H1 (cell line): Measurements from ENCODE around the gene ALPK3. TPM values are rescaled to one million over a fixed set of nuclear protein-coding genes. Genes with fewer than 3 reads are reported as not detected.

Experiments used
- SP1 ChIP-seq: IDR thresholded peaks from 2 replicates; pipeline ENCODE4 v1.6.1; 2011; ENCODE audit warnings: low read depth, low read length
- TAF1 ChIP-seq: IDR thresholded peaks from 2 replicates; pipeline ENCODE4 v1.6.1; 2011; ENCODE audit warnings: mild to moderate bottlenecking, low read depth, low read length
- TEAD4 ChIP-seq: IDR thresholded peaks from 2 replicates; pipeline ENCODE4 v1.6.1; 2012; ENCODE audit warnings: low read depth, low read length, inconsistent platforms, mixed read lengths
- polyA plus RNA-seq, 7 experiments: library from polyadenylated mRNA; depleted of rRNA in 3 of 7; stranded (reverse) in 5 of 7; unstranded in 2 of 7; fragments of >200 nt in 5 of 7; fragments of 200-250 nt in 2 of 7; gene quantifications; 1 replicate in 5 of 7; 2 replicates in 1 of 7; 4 replicates in 1 of 7; pipeline versions ENCODE4 v1.2.1 to v1.2.3, GENCODE V29; 2011 to 2013; ENCODE audit warnings: missing spikeins in 2 of 7, mixed read lengths in 2 of 7
- total RNA-seq: library from RNA; stranded (reverse); fragmentation: NEBNext Ultra II Directional; extraction: Animal tissue kit (Norgen Biotek cat#: 25700); gene quantifications from 2 replicates; pipeline ENCODE4 v1.2.1, GENCODE V29; 2021

ALPK3 gene
- total and polyA plus RNA-seq, 2 of the 8 experiments (the other 6 are each of a cell fraction or from before 2014, with no cell fraction given): 4.4 to 19.2 TPM

DNA sequence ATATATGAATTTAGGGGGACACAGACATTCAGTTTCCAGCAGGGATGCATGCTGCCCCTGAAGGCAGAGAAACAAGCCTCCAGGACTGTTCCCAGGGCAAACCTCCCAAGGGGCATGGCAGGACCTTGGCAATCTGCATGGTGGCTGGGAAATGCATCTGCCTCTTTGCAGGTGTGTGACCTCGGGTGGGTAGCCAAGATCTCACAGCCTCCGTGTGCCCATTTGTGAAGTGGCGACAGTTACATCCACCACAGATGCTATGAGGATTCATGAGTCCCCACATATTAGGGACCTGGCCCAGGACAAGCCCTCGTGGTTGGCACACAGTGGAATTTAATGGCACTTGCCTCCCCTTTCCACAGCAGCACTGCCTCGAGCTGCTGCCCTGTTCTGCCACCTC is 97.2 kb downstream of the ALPK3 start (continued):
- TF ChIP-seq TEAD4: no peak
- no peak for TF ChIP-seq SP1
- no peak for TF ChIP-seq TAF1
